Activated T-cell treated with anti-CD3 and anti-CD28 coated beads, Interleukin-2, amount 50 U/mL, for 1 hour (primary cell): ENCODE measurements around the gene POLR2L.

ENCODE experiments used
- DNase-seq: peaks from one replicate; pipeline ENCODE4 v3.0.0-alpha.2; 2020

POLR2L gene

DNA sequence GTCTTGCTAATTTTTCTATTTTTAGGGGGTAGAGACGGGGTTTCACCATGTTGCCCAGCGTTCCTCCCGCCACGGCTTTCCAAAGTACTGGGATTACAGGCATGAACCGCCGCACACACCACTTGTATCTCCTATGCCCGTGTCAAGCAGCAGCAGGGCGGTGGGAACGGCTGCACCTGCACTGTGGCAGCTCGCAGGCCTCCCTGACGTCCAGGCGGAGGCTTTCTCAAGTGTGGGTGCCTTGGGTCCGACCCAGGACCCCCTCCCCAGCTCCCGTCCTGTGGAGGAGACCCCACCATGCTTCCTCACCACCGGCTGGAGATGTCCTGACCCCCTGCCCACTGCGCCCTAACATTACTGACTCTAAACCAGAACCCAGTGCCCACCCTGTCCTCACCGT is 26.1 kb upstream of the POLR2L start:
- DNase-seq: no peak

DNA sequence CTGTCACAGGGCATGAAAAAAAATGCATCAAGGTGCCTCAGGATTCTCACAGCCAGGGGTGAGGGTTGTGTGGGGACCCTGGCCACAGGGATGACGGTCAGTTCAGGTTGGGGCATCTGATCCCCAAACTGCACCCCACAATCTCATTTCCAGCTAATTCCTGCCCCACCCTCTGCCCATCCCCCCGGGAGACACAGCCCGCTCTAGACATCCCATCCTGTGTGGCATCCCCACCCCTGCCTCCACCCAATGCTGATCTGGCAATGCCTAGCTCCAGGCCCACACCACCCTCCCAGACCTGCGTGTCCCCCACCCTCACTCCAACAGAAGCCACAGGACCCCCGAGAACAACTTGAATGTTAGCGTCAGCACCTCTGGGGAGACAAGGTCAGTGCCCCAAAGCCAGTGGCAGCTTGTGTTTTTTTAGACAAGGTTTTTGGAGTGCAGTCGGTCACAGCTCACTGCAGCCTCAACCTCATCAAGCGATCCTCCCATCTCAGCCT is 25.6 kb upstream of the POLR2L start:
- DNase-seq: no peak

DNA sequence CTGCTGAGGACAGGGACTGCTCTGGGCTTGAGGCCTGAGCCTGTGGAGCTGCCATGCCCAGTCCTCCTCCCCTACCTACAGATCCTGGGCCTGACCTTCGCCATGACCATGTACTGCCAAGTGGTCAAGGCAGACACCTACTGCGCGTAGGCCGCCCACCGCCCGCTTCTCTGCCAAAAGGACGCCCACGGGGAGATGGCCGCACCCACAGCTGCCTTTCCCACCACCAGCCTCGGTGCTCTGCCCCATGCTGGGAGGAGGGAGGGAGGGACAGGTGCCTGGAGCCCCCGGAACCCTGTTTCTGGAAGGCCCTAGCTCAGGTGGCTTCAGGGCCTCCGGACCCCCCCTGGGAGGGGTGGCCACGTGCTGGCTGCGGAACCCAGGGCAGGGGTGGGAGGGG is 24.2 kb upstream of the POLR2L start:
- no peak for DNase-seq

DNA sequence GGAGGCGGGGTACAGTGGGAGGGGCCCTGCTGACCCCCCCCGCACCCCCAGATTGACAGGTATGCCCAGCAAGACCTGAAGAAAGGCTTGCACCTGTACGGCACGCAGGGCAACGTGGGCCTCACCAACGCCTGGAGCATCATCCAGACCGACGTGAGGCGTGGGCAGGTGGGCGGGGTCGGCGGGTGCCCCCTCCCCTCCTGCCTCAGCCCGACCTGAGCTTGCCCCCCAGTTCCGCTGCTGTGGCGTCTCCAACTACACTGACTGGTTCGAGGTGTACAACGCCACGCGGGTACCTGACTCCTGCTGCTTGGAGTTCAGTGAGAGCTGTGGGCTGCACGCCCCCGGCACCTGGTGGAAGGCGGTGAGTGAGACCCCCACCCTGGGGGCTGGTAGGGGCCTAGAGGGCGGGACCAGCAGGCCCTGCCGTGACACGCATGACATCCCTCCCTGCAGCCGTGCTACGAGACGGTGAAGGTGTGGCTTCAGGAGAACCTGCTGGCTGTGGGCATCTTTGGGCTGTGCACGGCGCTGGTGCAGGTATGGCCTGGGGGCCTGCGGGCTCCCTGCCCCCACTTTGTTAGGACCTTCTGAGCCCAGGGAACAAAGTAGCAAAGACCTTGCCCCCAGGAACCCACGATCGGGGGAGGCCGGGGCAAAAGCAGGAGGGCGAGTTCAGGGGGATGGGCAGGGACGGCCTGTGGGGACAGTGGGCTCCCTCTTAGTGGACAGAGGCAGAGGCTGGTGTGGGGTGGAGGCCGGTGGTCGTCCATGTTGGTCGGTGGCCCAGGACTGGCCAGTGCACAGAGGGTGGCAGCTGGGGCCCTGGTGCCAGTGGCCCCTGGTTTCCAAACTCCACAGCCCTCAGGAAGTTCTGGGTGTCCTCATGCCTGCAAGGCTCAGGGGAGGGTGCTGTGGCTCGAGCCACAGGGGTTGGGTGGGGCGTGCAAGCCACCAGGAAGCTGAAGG is 23.4 kb upstream of the POLR2L start:
- no peak for DNase-seq

DNA sequence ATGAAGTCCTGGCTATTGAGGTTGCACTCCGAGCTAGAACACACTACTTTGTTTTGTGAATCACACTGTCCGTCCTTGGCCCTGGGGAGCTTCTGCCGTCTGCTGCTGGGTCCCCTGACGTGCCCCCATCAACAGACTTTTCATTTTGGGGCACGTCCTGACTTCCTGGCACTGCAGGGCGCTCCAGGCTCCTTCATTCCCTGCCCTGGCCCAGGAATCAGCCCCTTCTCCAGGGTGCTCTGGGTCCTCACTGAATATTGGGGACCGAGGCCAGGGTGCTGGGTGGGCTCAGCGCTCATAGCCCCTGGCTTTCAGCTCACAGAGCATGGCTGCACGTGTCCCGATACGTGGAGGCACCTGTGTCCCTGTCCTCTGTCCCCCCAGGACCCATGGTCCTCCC is 22.6 kb upstream of the POLR2L start:
- DNase-seq: no peak

DNA sequence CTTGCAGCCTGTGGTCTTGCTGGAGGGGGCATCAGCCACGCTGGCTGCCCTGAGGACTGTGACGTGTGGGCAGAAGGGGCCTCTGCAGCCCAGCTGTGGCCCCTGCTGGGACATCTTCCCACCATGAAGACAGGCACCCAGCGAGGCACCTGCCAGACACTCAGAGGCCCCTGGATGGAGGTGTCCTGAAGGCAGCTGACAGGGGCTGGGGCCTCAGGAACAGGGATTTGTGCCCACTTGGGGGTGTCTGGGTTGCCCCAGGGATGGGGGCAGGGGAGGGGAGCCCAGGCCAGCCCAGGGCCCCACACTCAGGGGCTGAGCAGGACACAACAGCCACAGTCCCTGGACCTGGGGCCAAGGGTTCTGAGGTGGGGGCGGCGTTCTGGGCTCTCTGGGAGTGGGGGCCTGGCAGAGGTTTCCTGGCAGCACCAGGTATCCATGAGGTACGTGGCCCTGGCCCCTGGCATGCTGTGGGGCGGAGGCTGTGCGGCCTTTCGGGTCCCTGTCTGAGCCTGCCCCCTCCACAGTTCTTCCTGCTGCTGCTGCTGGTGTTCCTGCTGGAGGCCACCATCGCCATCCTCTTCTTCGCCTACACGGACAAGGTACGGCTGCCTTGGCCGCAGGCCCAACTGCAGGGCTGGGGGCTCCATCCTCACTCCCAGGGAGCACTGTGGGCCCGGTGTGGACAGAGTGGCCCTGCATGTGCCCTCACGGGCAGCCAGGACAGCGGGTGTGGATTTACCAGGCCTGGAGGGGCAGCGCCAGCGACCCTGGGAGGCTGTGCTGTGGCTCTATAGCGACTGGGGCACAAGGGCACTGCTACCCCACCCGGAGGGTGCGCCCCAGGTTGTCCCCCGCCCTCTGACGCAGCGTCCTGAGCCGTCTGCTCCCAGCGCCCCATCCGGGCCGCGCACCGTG is 21.8 kb upstream of the POLR2L start:
- DNase-seq: no peak

DNA sequence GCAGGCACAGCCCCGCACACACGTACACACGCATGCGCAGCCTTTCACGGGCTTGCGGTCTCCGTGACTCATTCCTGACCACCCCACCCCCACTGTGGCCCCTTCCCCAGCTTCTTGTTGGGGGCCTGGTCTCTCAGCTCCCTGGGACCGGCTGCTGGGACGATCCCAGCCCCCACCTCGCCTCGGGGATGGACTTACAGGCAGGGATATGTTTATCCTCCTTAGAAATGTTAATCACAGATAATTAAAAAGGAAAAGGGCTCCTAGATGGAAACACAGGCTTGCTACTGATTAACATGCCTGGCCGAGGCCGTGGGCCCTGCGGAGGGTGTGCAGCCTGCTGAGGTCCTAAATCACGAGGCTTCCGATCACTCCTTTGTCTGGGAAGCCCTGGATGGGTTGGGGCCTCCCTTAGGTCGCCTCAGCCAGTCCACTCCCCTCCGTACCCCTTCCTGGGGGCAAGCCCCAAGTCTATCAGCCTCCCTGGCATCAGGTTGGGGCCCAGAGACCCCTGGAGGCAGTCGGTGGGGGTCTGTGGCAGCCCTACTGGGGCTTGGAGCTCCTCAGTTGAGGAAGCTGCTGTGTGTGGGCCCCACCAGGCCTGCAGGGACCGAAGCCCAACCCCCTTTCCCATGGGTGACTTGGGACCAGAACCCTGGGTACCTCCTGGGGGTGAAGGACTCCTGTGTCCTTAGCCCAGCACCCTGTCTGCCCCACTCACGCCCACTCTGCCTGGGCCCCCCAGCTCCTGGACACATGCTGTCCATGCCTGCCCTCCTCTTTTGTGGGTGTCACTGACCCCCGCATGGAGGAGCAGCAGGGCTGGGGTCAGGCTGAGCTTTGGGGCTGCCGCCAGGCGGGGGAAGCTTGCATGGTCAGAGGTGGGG is 20.9 kb upstream of the POLR2L start:
- DNase-seq: no peak

DNA sequence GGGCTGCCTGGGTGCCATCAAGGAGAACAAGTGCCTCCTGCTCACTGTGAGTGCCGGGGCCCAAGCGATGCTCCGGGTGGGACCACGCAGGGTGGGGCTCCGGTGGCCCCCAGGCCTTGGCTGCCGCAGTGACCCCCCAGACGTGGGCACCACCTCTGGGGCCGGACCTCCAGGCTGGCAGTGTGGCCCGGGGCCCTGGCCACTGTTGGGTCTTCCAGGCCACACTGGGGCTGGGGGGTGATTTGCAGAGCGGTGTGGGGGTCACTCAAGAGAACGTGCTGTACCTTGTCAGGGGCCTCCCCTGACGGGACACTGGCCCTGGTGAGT is 20.3 kb upstream of the POLR2L start:
- DNase-seq: no peak

DNA sequence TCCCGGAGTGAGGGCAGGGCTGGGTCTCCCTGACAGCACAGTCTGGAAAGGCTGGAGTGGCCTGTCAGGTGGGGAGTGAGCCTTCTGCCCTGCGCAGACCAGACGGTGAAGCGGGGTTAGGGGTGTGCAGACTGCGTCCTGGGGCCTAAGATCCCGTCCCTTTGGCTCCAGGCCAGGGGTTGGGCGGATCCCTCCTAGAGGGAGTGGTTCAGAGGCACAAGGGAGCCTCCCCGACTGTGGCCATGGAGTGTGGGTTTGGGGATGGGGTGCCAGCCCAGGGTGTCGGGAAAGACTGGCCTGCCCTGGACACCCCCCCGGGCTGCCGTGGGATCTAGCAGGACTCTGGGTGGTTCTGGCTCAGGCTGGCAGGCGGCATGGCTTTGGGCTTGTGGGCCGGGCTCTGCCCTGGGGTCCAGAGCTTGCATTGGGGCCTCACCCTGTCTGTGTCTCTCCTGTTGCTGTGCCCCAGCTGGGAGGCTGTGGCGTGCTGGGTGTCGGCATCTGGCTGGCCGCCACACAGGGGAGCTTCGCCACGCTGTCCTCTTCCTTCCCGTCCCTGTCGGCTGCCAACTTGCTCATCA is 19.8 kb upstream of the POLR2L start:
- no peak for DNase-seq

DNA sequence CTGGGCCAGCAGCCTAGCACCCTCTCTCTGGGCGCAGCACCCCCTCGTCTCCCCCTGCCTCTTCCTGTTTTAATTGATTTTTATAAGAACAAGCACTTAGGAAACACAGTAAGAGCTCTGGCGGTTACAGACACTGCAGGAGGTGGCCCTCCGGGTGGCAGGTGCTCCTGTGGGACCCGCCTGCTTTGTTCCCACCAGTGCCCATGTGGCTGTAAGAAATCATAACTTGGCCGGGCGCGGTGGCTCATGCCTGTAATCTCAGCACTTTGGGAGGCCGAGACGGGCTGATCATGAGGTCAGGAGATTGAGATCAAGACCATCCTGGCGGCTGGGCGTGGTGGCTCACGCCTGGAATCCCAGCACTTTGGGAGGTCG is 18.8 kb upstream of the POLR2L start:
- DNase-seq: no peak

DNA sequence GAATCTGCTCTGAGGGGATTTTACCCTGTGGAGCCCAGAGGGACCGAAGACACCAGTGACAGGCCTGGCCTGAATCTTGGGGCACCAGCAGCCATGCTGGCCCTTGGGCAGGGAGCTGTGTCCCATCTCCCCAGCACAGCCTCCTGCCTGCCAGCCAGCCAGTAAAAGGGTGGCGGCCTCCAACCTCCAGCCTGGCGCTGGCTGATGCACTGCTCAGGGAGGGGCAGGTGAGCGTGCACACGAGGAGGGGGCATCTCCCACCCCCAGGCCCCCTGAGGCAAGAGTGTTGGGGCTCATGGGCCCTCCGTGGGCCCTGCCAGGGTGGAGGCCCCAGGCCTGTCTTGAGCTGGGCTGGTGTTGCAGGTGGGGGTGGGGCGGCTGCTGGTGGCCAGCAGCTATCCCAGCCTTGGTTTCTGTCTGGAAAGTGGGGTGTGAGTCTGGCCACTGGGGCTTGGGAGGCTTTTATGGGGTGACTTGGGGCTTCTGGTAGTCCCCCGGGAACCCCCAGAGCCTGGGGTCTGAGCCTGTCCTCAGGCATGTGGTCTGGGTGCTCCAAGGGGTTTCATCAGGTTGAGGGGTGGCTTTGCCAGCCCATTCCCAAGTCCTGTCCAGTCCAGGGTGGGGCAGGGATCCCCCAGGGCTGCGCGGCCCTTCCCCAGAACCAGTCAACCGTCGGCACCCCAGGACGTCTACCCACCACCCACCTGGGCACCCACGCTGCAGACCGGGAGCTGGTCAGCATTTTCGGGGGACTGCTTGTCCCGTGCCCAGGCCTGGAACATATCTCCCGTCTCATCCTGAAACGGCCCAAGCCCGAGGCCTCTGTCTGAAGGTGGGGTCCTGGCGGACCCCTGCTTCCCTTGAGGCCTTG is 18.1 kb upstream of the POLR2L start:
- no peak for DNase-seq

DNA sequence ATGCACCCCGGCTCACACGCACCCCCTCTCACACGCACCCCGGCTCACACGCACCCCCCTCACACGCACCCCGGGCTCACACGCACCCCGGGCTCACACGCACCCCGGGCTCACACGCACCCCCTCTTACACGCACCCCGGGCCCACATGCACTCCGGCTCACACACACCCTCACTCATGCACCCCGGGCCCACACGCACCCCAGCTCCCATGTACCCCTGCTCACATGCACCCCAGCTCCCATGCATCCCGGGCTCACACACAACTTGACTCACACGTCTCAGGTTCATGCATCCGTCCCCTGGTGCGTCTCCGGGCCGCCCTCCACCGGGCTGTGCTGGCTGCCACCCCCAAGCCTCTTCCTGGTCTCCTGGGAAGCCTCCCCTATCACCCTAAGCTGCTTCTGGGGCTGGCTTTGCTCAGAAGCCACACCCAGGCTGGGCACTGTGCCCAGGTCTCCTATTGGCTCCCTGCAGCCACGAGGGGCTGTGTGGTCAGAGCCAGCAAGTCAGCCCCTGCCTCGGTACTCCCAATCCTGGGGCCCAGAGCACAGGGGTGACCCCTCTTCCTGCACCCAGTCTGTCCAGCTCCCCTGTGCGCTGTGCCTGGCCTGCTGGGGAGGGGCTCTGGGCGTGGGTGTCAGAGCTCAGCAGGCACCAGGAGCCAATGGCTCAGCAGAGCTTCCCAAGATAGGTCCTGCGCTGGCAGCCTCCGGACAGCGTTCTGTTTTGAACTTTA is 17.2 kb upstream of the POLR2L start:
- DNase-seq: no peak

DNA sequence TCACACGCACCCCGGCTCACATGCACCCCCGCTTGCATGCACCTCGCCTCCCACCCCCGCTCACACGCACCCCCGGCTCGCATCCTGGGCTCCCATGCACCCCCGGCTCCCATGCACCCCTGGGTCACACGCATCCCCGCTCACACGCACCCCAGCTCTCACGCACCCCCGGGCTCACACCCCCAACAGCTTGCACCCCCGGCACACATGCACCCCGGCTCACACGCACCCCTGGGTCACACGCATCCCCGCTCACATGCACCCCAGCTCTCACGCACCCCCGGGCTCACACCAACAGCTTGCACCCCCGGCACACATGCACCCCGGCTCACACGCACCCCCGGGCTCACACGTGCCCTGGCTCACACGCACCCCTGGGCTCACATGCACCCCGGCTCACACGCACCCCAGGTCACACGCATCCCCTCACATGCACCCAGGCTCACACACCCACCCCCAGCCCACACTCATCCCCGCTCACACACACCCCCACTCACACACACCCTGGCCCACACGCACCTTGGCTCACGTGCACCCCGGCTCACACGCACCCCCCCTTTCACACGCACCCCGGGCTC is 16.5 kb upstream of the POLR2L start:
- DNase-seq: no peak

DNA sequence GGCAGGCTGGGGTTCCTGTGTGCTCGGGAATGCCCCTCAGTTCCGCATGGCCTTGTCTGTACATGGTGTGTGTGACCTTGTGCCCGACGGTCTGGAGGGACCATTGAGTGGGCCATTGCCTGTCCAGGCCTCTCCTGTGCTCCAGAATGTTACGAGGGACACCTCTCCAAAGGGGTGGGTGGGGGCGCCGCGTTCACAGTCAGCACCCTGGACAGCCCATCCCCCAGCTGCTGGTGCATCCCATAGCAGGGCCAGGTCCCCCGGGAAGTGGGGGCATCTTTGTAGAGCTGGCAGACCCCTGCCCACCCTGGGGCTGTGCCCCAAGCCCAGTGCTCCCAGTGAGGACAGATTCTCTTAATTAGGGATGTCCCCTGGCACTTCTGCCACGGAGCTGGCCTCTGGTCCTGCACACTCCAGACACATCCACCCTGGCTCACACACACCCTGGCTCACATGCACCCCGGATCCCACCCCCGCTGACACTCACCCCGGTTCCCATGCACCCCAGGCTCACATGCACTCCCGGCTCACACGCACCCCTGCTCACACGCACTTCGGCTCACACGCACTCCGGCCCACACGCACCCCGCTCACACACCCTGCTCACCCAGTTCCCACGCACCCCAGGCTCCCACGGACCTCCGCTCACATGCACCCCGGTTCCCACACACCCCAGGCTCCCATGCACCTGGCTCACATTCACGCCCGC is 15.9 kb upstream of the POLR2L start:
- DNase-seq: no peak

DNA sequence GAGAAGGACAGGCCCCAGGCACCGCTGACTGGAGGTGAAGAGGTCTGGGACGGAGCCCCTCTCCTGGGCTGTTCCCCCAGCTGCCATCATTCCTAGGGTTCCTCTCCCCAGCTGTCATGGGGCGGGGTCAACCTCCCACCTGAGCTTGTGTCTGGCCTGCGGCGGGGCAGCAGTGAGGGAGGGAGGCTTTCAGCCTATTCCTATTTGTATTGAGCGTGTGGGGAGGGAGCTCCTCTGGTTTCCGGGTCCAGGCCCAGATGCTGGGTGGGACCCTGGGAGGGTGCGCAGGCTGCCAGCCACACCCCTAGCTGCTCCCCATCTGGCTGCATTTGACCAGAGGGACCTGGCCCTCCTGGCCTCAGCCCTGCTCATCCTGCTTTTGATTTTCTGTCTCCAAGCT is 14.1 kb upstream of the POLR2L start:
- no peak for DNase-seq

DNA sequence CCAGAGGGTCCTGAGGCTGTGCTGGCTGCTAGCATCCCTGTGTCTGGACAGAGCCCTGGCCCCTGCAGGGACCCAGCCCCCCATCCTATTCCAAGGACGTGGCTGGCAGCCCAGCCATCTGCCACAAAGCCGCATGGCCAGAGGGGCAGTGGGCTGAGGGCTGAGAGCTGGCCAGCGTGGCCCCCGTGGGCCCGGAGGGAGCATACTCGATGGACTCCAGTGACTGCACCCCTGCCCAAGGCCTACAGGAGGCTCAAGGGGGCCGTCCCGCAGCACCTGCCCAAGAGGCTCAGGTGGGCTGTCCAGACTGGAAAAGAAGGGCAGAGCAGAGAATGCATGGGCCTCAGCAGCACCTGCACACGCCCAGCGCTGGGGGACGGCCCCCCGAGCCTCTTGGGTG is 13.5 kb upstream of the POLR2L start:
- DNase-seq: no peak

DNA sequence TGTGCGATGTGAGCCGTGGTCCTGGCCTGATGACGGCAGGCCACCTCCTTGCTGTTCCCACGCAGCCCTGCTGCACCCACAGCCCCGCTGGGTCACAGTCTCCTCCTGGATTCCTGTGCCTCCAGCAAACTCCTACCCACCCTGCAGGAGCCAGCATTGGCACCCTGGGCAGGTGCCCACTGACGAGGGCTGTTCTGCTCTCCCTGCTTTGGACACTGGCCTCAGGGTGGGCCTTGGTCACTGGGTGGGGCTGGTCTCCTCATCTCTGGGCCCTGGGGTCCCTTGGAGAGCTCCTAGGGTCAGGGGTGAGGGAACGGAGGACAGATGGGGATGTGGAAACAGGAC is 13.0 kb upstream of the POLR2L start:
- DNase-seq: no peak

DNA sequence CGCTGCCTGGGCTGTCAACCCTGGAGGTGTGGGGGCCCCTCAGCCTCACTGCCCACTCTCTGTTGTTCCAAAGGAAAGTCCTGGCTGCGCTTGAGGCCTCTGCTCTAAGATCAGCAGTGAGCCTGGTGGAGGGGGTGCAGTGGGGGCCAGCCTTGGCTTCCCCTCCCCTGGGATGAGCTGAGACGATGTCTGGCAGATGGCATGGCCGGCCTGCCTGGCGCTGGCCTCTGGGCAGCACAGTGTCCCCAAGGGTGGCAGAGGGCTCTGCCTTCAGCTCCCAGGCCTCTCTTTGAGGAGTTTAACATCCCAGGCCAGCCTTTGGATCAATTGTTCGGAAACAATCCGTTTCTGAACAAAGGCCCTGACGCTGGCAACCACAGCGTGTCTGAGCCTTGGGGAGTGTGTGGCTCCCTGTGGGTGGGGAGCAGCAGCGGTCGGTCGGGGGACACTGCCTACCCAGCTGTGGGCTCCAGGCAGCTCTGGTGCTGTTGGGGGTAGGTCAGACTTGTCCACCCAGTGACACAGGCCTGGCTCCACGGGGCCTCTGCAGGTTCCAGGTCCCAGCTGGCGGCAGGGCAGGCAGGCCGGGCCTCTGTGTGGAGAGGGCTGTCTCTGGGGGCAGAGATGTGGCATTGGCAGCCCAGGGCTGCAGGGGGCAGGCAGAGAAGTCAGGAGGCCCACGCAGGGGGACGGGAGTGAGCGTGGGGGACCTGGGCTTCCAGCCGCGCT is 12.4 kb upstream of the POLR2L start:
- no peak for DNase-seq
